Embryonic facial prominence (tissue), 1 donor: ENCODE data around the gene GBE1.
"Not testable (repeated sequence)": the region's sequence is repeated elsewhere in the genome, so short reads cannot be mapped to it uniquely, and the experiment has no call there.

Source experiments
- DNase-seq: peaks from one replicate; pipeline ENCODE4 v3.0.0-alpha.2; 2016; ENCODE audit errors: extremely low spot score

Gene GBE1

DNA sequence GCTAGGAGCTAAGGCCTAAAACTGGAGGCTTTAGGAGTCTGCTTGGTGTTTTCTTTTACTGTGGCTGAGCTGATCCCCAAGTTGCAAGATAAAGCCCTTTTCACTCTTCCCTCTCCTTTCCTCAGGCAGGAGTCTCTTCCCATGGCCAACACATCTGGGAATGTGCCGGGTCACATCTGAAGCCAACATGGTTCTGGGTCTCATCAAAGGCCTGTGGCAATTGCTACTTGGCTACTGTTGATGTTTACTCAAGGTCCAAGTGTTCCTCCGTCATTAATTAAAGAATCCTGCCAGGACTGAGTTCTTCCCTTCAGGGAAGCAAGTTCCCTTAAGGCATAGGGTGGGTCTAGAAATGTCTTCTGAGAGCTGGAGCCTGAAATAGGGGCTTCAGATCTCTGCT is 230.2 kb downstream of the GBE1 start:
- DNase-seq, result no peak

DNA sequence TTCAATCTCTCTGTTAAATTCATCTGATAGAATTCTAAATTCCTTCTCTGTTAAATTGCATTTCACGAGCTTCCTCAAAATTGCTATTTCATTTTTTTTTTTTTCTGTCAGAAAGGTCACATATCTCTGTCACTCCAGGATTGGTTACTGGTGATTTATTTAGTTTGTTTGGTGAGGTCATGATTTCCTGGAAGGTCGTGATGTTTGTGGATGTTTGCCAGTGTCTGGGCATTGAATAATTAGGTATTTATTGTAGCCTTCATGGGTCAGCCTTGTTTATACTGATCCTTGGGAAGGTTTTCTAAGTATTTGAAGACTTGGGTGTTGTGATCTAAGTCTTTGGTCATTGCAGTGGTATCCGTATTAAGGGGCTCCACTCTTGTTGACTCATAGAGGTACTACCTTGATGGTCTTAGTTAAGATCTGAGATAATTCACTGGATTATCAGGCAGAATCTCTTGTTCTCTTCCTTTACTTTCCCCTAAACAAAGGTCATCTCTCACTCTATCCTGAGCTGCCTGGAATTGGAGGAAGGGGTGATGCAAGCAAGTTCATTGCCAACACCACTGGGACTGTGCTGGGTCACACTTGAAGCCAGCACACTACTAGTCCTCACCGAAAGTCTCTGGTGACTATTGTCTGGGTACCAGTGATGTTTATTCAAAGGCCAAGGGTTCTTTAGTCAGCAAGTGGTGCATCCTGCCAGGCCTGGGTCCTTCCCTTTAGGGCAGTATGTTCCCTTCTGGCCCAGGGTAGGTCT is 231.1 kb downstream of the GBE1 start:
- DNase-seq, result no peak

DNA sequence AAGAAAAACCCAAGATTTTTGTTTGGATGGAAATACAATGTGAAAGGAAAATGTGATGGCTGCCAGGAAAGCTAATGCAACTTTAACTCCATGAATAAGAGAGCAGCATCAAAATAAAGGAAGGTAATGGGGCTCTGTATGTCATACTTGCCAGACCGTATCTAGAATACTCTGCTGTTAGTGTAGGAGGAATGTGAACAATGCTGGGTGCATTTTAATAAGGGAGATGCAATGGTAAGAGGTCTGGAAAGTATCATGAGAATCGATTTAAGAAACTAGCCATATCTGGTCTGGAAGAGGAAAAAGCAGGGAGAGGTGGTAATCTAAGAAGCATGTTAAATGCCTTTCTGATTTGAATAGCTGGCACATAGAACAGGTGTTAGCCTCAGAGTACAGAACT is 239.6 kb downstream of the GBE1 start:
- DNase-seq, result no peak

- DNase-seq, result no peak
Observed at GRCh38 chr3:81518945-81519344, 242.5 kb downstream of the GBE1 start.

GRCh38 chr3:81516042-81516441 is 245.4 kb downstream of the GBE1 start:
- DNase-seq, result no peak

- DNase-seq, result no peak
Observed at GRCh38 chr3:81513591-81513990, 247.9 kb downstream of the GBE1 start.

- no peak for DNase-seq
Observed at GRCh38 chr3:81503026-81503425, 258.4 kb downstream of the GBE1 start.

GRCh38 chr3:81502236-81502635 is 259.2 kb downstream of the GBE1 start:
- DNase-seq, result no peak

- no peak for DNase-seq
Observed at GRCh38 chr3:81500039-81500438, 261.4 kb downstream of the GBE1 start.

DNA sequence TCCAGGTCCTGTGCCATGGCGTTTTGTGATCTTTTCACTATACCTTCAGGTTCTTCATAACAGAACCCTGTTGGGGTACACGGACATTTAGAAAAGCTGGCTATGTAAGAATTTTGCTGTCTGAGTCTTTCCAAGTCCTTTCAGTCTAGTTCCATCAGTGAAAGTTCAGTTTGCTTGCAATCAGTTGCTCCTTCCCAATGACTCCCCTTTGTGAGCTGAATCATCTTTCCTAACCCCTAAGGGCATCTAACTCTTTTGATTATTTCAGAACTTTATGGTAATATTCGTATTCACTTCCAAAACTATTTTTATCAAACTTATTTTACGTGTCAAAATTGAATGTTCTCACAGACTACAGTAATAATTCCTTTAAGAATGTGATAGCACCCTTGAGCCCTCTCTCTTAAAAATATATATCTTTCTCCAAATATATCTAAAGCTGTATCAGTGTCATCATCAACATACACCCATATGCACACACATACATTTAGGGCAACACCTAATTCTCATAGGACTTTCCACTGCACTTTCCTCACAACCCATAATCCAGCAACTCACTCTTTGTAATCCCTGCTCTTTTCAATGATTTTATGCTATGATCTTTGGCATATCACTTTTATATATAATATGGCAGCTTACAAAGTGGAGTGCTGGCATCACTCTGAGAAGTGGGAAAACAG is 263.7 kb downstream of the GBE1 start:
- no peak for DNase-seq

DNA sequence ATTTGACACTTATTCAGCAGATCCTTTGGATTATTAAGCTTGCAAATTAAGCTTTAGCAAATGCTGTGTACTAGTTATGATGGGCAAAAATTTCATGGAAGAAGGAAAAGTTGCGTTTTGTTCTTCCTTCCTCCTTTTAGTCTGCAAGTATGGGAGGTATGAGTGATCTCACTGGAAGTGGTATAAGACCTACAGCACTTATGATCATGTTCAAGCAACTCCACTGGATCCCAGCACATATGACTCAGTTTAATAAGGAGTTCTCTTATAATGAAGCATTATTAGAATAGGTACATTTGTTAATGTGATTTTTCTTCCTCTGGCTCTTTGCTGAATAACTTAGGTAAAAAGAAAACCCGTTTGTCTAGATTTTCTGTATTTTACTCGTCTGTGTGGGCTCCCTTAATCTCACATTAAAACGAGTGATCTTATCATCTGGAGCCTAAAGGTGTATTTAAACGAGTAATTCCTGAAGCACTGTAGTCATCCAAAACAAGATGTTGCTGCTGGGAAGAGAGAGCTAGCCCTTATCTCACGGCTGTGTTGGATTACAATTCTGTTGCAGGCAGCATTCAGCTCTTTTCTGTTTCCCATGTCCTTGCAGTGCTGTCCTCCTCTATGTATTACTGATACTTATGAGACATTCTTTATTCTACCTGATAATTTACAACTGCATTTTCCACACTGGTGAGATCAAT is 264.9 kb downstream of the GBE1 start:
- DNase-seq, result no peak

- not testable (repeated sequence) for DNase-seq
Observed at GRCh38 chr3:81492471-81492870, 269.0 kb downstream of the GBE1 start.

DNA sequence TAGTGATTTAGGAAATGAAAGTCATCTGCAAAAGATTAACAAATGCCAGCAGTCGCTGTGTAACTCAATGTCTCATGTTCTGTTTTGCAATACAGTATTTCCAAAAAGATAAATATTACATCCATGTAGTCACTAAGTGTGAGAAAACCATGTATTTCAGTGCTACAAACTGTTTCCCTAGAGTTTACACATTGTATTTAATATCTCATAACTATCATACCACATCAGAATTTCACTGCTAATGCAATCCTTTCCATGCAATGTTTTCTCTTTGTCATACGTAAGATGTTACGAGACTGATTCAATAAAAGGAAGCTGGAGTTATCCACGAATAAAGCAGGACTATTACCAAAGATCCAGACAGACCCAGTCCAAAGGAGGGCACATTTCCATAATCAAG is 269.4 kb downstream of the GBE1 start:
- DNase-seq, result no peak

GRCh38 chr3:81490541-81491288 is 270.7 kb downstream of the GBE1 start:
- DNase-seq, result peak; percentile 41

GRCh38 chr3:81485444-81485865 is 276.0 kb downstream of the GBE1 start:
- DNase-seq, result peak; percentile 15

- no peak for DNase-seq
Observed at GRCh38 chr3:81484520-81484919, 276.9 kb downstream of the GBE1 start.

DNA sequence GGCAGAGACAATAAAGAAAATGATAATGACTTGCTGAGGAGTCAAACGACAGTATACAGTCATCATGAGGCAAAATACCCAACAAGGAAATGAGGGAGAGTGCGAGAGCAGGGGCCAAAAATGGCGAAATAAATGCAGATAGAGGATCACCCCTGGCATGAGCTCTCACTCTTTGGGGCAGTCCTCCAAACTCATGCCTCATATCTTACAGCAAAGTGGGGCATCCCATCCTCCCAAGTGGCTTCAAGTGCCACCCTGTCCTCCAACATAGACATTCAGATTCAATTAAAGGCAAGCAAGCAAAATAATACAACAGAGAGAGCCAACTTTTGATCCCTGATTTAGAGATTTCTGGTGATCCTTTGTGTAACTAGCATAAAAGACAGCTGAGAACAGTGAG is 278.4 kb downstream of the GBE1 start:
- DNase-seq, result no peak

DNA sequence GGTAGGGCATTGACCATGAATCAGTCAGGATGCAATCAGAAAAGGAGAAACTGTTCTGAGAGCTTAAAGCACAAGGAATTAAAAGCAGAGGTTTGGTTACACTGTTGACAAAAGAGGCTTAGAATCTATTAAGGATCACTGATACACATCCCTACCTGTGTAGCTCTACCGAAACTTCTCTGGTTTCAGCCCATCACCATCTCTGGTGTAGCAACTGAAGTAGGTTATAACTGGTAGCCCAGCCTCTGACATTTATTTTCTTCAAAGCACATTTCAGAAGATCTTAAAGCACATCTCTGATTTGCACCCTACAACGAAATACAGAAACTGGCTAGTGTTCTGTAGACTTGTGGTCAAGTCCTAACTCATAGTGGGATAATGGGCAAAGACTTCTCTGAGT is 283.7 kb downstream of the GBE1 start:
- DNase-seq, result no peak

- DNase-seq, result no peak
Observed at GRCh38 chr3:81476692-81477091, 284.8 kb downstream of the GBE1 start.

DNA sequence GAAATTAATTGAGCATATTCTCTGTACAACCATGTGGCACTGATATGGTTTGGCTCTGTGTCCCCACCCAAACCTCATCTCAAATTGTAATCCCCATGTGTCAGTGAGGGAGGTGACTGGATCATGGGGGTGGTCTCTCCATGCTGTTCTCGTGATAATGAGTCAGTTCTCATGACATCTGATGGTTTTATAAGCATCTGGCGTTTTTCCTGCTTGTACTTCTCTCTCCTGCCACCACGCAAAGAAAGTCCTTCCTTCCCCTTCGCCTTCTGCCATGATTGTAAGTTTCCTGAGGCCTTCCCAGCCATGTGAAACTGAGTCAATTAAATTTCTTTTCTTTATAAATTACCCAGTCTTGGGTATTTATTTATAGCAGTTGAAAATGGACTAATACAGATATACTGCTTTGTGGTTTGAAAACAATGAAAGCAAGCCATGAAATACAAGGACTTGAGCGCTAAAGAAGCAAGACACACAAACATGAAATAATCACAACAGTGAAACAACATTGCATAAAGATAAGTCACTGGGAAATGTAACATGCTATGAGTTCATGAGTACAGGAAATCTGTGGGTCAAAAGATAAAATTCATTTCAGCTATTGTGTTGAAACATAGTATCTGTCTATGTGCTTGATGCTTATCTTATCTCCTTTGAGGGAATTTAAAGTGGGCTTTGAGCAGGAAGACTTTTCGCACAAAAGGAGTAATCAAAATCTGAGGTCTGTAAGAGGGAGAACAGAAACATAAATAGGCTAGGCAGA is 288.7 kb downstream of the GBE1 start:
- no peak for DNase-seq

GRCh38 chr3:81470524-81471278 is 290.7 kb downstream of the GBE1 start:
- no peak for DNase-seq
